ENCODE results near the gene FOXL1.

DNA sequence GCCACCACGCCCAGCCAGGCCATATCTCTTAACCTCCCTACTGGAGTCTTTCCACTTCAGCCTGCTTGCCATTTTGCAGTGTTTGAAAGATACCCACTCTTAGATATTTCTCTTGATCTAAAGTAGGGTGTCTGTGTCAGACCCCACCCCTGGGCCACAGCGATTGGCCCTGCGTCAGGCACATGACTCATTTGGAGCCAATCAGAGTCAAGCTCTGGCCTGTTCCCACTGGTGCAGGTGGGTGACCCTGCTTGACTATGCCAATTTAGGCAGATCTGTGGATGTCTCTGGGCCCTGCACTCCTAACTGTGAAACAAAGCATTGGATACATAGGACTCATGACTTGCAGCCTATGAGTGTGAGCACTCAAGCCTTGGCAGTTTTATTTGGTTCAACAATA is 27.6 kb downstream of the FOXL1 start:
- no peak for TF ChIP-seq ZKSCAN1 (IDR thresholded peaks at IDR 0.05; ENCODE audit: low read length)
- TF ChIP-seq KDM6A (CRISPR knock-in tag; IDR thresholded peaks at IDR 0.05; ENCODE audit: low read depth): no peak
- TF ChIP-seq KLF9 (CRISPR knock-in tag; IDR thresholded peaks at IDR 0.05; ENCODE audit: low read depth): no peak
- TF ChIP-seq HCFC1 (IDR thresholded peaks at IDR 0.05; ENCODE audit: low read depth, low read length): no peak
- TF ChIP-seq NFIC (IDR thresholded peaks at IDR 0.05; ENCODE audit: low read length): no peak
- TF ChIP-seq, protein P1, sequence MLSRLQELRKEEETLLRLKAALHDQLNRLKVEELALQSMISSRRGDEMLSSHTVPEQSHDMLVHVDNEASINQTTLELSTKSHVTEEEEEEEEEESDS (CRISPR knock-in tag; IDR thresholded peaks at IDR 0.05; ENCODE audit: borderline replicate concordance): no peak
- TF ChIP-seq POLR2AphosphoS5 (IDR thresholded peaks at IDR 0.05; ENCODE audit: low read depth, low read length): no peak
- TF ChIP-seq FOXM1 (CRISPR knock-in tag; IDR thresholded peaks at IDR 0.05): no peak
- TF ChIP-seq, protein P2, sequence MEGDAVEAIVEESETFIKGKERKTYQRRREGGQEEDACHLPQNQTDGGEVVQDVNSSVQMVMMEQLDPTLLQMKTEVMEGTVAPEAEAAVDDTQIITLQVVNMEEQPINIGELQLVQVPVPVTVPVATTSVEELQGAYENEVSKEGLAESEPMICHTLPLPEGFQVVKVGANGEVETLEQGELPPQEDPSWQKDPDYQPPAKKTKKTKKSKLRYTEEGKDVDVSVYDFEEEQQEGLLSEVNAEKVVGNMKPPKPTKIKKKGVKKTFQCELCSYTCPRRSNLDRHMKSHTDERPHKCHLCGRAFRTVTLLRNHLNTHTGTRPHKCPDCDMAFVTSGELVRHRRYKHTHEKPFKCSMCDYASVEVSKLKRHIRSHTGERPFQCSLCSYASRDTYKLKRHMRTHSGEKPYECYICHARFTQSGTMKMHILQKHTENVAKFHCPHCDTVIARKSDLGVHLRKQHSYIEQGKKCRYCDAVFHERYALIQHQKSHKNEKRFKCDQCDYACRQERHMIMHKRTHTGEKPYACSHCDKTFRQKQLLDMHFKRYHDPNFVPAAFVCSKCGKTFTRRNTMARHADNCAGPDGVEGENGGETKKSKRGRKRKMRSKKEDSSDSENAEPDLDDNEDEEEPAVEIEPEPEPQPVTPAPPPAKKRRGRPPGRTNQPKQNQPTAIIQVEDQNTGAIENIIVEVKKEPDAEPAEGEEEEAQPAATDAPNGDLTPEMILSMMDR (CRISPR knock-in tag; IDR thresholded peaks at IDR 0.05): no peak
- TF ChIP-seq ZNF816 (CRISPR knock-in tag; IDR thresholded peaks at IDR 0.05; ENCODE audit: borderline replicate concordance): no peak
- no peak for TF ChIP-seq ESRRA (CRISPR knock-in tag; IDR thresholded peaks at IDR 0.05; ENCODE audit: low read depth)
- TF ChIP-seq SMC3 (IDR thresholded peaks at IDR 0.05; ENCODE audit: low read length): no peak
- TF ChIP-seq POLR2A (IDR thresholded peaks at IDR 0.05; ENCODE audit: insufficient read depth in 1 of 2, low read depth in 2 of 2, low read length in 2 of 2): no peak
- TF ChIP-seq GABPA (IDR thresholded peaks at IDR 0.05; ENCODE audit: low read depth, low read length): no peak
- no peak for TF ChIP-seq GABPA (CRISPR knock-in tag; IDR thresholded peaks at IDR 0.05; ENCODE audit: low read depth)
